Measurements from ENCODE around the gene FST.

FST gene

DNA sequence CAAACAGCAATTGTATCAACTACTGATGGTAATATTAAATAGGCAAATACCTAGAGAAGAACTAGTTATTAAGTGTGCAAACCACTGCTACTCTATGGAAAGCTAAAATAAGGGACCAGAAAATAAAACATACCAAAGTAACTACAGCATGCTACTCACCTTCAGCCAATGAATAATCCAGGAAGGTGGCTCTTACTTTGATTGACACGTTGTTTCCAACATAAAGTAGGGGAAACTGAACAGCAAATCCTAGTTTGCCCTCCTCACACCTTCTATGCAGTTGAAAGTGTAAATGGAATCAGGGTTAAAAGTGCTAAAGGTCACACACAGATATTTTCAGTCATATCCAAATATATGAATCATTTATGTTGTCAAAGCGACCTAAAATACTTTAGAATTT lies 5.1 kb upstream of the FST start:
- no peak for DNase-seq

DNA sequence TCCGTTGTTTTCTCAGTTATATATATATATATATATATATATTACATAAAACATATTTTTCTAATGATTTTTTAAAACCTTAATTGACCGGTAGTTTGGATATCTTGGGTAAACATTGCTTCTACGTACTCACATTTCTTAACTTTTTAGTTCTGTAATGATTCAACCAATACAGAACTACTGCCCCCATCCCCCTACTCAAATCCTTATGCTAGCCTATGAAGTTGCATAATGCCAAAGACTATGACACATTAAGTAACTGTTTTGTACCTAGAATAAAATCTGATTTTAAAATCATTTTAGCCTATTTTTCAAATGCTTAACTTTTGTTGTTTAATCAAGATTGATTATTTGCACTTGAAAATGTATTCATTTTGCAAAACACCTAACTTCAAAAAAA lies 4.4 kb upstream of the FST start:
- no peak for DNase-seq

DNA sequence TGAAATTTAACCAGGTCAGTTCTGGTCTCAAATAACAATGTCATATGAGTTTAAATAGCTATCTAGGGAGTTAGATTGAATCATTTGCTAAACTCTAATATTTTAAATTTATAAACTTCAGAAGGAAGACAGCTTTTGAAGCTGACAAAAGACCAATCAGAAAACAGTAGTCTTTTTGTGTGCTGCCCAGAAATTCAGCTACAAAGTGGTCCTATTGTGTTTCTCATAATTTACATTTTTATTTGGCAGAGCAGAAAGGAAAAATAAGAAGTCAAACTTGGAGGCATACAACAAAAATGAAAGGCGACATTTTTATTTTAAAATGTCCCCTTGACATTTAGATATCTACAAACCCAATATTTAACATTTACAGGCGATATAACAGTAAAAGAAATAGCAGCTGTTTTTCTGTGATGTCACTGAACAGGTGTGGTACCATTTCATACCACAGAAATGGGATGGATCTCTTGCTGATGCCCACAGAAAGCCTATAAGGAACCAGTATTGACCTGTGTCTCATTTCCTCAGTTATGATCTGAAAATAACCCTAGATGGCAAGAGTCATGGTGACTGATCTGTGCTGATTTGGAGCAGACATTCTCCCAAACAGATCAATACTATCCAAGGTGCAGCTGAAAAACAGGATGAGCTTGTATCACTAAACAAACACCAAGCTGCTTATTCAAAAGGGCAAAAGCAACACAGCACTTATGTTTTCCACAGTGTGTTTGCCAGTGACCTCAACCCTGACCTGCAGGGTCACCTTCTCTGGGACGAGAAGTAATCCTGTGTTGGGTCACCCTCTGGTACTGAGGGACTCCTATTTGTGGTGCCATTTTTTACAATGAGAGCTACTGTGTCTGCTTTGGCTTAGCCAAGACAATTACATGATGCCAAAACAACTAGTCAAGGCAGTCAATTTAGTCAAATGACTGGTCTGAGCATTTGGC lies 3.6 kb upstream of the FST start:
- DNase-seq, result no peak

DNA sequence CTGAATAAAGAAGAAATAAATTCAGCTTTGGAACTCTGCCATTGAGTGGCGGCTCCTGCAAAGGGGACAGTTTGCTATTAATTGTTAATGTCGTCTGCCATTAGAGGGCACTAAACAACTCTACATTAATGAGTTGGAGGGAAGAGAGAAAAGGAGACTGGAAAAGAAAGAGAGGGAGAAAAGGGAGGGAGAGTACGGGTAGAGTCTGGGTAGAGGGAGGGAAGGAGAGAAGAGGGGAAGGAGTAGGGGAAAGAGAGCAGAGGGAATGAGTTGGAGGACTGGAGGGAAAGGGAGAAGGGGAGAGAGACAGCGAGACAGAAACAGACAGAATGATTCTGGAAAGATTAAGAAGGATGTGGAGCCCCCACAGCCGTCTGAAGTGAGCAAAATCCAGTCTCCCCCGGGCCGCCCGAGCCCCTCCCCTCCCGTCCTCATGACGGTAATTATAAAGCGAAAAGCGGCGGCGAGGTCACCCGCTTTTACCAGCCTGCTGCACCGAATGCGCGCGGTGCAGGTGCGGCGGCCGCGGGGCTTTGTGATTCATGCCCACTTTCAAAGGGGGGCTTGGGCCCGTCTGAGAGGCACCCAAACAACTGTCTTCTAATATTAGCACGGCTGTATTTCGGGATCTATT lies 1.9 kb upstream of the FST start:
- DNase-seq, result no peak

DNA sequence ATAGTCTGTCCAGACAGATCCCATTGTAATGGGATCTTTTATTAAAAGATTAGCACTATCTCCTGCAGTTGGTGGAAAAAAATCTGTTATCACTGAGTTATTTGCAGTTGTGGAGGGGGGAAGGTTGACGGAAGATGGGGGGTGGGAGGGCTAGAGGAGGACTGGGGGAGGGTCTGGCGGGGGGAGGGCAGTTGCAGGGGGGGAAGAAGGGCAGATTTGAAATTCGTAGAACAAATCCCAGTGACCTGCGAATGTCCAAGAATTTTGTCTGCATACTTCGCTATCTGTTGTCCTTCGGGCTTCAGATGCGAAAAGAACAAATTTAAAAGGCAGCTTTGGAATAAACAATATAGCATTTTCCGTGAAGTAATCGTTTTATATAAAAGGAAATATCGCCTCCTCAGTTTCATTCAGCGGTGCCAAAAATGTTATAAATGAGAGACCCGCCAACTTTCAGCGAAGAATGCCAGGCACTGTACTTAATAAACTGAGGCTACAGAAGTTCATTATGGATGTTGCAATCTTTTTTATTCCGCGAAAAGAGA lies 1.3 kb upstream of the FST start:
- DNase-seq, result no peak

DNA sequence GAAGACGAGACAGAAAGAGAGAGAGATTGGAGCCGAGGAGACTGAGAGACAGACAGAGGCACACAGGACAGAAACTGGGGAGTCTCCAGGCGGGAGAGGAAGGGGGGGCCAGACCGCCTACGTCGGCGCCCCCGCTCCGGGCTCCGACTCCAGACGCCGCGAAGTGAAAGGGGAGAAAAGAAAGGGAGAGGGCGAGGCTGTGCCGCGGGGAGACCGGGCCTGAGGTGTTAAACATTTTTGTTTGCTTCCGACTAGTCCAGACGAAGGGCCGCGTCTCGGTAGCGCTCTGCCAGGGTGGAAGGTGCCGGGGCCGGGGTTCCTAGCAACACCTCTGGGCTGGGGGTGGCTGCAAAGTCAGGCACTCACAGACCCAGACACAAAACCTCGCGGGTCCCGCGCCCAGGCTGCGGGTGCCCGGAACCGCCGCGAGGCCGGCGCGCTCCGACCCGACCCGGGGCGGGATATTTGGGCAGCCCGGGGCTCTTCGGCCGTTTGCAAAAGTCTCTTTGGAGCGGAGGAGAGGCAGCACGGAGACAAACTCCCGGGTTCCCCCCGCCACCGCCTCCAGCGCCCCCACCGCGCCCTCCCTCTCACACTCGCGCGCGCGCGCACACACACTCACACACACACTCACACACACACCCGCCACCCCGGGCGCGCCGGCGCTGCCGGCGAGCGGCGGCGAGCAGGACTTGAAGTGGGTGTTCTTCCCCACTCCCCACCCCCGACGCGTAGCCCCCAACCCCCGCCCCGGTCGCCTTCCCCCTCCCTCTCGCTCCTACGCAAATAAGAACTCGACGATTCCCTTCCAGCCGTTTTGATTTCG lies 626 bp upstream of the FST start:
- DNase-seq, result peak; percentile 72

DNA sequence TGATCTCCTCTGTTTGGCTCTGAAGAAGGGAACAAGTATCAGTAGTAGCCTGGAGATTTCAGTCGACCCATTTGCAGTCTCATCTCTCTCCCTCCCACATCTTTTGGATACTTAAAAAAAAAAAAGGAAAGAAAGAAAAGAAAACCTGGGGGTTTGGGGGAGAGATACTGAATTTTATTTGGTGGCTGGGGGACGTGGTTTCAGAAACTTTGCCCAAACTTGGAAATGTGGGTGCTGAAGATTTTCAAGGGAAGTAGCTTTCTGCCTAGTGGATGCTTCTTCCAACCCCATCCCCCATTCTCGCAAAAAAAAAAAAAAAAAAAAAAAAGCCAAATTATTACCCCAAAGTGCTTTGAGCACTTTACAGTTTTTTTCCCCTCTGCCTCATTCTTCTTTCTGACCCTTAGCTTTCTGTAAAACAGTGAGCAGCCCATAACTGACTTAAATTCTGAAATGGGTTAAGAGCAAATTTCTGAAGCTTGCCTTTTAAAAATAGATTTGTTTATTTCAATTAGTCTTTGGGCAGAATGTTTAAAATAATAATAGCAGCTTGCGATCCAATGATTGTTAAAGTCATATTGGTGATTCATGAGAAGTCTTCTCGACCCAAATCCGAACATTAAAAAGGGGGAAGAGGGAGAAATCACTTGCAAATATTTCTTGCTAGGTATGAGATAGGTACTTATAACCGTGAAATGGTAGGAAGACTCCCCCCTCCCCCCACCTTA lies 894 bp downstream of the FST start:
- DNase-seq, result no peak

DNA sequence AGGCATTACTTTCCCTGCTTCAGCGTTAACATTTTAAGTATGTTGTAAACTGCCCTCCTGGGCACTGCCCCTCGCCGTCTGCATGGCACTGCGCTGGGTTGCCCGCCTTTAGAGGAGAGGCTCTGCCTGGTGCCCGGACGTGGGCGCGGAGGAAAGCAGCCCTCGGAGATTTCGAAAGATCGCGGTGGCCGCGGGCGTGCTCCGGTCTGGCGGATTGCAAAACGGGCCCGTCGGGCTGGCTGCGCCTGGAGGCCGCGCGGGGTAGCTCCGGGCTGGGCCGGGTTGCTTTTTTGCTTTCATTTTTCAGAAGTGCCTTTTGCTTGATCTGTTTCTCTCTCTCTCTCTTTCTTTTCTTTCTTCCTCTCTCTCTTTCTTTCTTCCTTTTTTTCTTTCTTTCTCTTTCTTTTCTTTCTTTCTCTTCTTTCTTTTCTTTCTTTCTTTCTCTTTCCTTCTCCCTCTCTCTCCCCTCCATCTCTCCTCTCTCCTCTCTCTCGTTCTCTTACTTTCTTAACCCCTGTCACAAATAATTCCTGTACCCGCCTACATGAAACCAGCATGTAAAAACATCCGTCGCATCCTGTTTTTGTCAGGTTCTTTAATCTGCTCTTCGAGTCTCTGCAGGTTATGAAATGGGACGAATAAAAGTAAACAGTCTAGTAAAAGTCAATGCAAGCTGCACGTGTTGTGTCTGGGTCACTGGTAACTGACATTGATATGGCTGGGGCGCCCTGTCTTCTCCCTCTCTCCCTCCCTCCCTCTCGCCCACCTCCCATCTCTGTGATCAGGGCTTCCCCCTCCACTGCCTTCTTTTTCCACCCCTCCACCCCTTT lies 1.7 kb downstream of the FST start:
- peak; percentile 81 for DNase-seq

DNA sequence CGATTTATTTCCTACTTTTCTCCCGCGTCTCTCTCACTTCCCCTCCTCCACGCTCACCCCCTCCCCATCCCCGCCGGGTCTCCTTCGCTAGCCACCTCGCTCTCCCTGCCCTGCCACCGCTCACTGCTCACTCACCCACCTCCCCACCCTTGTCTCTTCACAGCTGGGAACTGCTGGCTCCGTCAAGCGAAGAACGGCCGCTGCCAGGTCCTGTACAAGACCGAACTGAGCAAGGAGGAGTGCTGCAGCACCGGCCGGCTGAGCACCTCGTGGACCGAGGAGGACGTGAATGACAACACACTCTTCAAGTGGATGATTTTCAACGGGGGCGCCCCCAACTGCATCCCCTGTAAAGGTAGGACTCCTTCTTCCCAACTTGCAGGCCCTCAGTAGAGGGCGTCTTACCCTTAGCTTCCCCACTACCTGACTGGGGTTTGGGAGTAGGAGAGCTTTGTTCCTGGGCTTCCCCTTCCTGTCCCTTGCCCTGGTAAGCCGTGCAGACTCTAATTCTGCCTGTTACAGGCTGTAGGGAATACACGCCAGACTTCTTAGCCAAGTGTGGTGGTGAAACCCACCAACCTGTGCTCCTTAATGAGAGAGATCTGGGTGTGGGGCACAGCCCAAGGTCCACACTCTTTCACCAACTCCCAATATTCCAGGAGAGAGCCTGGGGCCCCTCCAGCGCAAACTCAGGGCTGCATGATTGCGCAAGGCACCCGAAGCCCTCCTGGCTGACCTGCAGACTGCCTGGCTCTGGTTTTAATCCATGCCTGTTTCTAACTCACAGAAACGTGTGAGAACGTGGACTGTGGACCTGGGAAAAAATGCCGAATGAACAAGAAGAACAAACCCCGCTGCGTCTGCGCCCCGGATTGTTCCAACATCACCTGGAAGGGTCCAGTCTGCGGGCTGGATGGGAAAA lies 2.5 kb downstream of the FST start:
- DNase-seq, result peak; percentile 62

DNA sequence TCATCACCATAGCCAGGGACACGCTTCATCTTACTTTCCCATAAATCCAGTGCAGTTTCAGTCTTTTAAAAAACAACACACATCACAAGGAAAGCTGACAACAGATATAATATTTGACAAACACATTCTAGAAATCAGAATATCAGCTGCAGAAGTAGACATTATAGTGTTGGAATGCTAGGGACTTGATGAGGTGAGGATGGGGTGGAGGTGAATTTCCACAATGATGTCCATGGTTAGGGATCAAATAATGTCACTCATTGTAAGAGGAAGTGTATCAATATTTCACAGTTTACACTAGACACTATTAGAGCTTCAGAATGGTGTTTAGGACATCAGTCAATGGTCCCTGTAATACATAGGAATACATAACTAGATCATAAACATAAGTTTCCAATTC lies 7.0 kb downstream of the FST start:
- DNase-seq, result no peak

DNA sequence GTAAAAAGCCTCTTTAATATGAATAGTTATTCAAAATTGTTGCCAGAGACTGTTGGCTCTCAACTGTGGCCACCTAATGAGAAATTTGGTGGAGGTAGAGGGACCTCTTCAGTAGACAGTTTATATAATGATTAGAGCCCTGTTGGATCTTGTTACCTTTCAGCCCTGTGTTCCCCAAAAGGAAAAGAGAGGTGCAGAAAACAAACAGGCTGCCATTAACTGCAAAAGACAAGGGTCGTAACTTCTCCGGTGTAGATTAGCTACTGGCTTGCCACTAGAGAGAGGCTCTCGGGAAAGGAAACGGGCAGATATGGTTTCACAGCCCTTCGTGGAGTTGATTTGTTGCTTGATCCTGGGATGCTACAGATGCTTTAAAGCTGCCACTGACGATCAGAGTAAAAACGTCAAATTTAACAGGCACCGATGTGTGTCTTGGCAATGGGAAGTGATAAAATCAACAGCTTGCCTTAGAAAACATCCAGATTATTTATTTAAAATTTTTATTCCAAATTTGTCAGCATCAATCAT lies 7.8 kb downstream of the FST start:
- no peak for DNase-seq

DNA sequence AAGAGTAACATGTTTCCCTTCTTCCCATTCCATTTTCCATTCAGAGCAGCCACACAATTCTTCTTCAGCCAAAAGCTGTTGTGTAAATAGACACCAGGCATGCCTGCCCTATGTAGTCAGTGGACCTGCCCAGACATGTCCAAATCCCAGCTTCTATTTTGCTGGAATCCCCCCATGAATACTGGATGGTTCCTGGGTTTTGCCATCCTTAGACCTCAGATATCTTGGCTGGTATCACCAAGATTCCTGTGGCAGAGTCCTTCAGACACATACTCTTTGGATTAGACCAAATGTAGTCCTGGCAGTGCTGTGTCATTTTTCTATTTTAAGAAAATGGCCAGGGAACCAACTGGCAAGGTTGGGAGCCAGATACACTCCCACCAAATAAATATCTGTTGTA lies 10.3 kb downstream of the FST start:
- DNase-seq, result no peak

DNA sequence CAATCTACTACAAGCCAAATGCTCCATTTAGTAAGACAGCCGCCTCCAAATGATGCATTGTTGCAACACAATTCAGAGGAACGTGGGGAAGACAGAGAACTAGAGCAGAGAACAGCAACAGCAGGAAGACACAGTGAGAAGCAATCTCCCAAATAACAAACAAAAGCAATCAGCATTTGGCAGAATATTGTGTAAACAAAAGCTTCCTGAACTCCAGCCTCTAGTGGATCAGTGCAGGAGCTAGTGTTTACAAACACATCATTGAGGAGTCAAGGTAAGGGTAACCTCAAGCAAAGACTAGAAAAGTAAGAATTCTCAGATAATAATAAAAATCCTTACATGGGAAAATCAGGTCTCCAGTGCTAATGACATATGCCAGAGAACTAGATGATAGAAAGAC lies 20.6 kb downstream of the FST start:
- DNase-seq, result no peak

DNA sequence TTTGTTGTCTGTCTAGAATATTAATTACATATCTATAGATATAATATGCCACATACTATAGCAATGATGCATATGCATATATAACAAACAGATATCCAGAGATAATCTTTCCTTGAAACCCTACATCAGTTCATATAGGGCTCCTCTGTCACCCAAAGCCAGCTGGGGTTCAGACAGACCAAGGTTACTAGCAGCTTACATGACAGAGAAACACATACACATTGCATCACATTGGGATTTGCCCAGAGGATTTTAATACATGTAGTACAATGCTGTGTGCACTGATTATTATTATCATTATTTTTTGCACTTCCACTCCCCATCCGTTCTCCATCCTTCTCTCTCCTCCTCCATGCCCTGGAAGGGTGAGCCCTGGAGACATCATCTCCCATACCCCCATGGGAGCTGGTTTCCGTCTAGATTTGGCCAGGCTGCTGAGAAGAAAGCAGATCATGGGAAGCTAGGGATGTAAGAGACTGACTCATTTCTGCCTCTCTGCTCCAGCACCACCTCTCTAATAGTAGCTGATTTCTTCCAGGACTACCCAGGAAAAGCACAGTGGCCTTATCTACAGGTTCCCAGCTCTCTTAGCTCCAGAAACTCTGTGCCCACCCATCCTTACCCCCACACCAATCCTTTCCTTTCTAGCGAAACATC lies 23.3 kb downstream of the FST start:
- no peak for DNase-seq

DNA sequence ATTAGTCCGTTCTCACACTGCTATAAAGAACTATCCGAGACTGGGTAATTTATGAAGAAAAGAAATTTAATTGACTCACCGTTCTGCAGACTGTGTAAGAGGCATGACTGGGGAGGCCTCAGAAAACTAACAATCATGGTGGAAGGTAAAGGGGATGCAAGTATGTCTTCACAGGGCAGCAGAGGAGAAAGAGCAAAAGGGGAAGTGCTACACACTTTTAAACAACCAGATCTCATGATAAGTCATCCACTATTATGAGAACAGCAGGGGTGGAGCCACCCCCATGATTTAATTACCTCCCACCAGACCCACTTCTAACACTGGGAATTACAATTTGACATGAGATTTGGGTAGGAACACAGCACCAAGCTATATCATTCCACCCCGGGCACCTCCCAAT lies 26.6 kb downstream of the FST start:
- no peak for DNase-seq

DNA sequence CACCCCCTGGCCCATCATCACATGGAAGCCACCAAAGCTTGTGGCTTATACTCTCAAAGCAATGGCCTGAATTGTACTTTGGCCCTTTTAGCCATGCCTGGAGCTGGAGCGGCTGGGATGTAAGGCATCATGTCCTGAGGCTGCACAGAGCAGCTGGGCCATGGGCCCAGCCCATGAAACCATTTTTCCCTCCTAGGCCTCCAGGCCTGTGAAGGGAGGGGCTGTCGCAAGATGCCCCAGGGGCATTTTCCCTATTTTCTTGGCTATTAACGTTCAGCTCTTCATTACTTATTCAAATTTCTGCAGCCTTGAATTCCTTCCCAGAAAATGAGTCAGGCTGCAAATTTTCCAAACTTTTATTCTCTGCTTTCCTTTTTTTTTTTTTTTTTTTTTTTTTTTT lies 27.7 kb downstream of the FST start:
- DNase-seq, result no peak

DNA sequence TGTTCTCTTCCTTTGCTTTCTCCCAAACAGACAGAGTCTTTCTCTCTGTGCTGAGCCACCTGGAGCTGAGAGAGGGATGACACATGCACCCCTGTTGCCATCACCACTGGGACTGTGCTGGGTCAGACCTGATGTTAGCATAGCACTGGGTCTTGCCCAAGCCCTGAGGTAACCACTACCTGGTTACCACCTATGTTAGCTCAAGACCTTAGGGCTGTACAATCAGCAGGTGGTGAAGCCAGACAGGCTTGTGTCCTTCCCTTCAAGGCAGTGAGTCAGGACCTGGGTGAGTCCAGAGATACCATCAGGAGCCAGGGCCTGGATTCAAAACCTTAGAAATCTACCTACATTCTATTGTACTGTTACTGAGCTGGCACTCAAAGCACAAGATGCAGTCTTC lies 32.1 kb downstream of the FST start:
- DNase-seq, result no peak

DNA sequence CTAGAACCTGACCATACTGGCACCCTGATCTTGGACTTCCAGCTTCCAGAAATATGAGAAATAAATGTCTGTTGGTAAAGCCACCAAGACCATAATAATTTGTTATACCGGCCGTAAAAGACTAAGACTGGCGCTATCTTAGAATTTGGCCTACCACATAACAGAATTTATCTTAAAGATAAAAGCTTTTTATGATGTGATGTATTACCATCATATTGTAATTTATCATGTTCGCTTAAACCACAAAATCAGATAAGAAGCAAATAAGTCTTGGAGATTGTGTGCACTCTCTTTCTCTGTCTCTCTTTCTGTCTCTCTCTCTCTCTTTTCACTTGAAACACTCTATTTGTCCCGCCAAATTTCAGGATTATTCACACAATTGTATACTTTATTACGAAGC lies 35.6 kb downstream of the FST start:
- DNase-seq, result no peak

DNA sequence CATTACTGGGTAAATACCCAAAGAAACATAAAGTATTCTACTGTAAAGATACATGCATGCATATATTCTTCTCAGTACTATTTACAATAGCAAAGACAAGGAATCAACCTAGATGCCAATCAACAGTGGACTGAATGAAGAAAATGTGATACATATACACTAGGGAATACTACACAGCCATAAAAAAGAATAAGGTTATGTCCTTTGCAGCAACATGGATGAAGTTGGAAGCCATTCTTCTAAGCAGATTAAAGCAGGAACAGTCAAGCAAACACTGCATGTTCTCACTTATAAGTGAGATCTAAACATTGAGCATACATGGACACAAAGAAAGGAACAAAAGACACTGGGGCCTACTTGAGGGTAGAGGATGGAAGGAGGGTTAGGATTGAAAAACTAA lies 40.4 kb downstream of the FST start:
- no peak for DNase-seq

Measured in activated CD8-positive, alpha-beta memory T cell treated with anti-CD3 and anti-CD28 coated beads for 24 hours (primary cell).